IMR-90 (cell line): ENCODE results near the gene CORO7. TPM values are rescaled to one million over a fixed set of nuclear protein-coding genes. Genes with fewer than 3 reads are reported as not detected.
A peak's percentile ranks its signal among the peaks of the same experiment; 100 is the strongest.

Source experiments
- ATAC-seq: fragments of 200-7000 bp; cut with Tn5 transposase; 2 replicates; pipeline ENCODE4 v1.9.1; 2020; ENCODE audit warnings: low read depth, mild to moderate bottlenecking, moderate library complexity
- BruUV-seq: library from RNA; stranded (reverse); fragments of 400-500 nt; replicated peaks from 2 replicates; lab custom pipeline; 2021; lab: Mats Ljungman, UMichigan
- CTCF ChIA-PET: fragments of 300-600 bp; formaldehyde crosslinking; extraction: SDS; loops from one replicate; lab custom pipeline; 2021; ENCODE audit warnings: antibody characterized with exemption; lab: Yijun Ruan, JAX
- POLR2A ChIA-PET: fragments of 300-600 bp; sonication (Branson Sonifier 250); formaldehyde crosslinking; loops from one replicate; lab custom pipeline; 2022; ENCODE audit warnings: antibody characterized with exemption; ENCODE audit not compliant: unreplicated experiment; lab: Charles Lee
- DNase-seq: peaks from one replicate; pipeline ENCODE4 v3.0.0; 2013
- H2AFZ ChIP-seq: replicated peaks from 2 replicates; pipeline ENCODE3; 2013; ENCODE audit warnings: low read length, mild to moderate bottlenecking; ENCODE audit not compliant: poor library complexity
- H2AK5ac ChIP-seq: 2 replicates; pipeline ENCODE4 v1.6.1; 2013; ENCODE audit warnings: low read depth, low read length, inconsistent platforms
- H2AK9ac ChIP-seq: replicated peaks from 2 replicates; pipeline ENCODE3; 2013; ENCODE audit warnings: mild to moderate bottlenecking, low read depth, low read length, moderate library complexity; ENCODE audit not compliant: poor library complexity
- H2BK120ac ChIP-seq: 2 replicates; pipeline ENCODE4 v1.6.1; 2013; ENCODE audit warnings: low read depth, low read length, inconsistent platforms
- H2BK15ac ChIP-seq: 3 replicates; pipeline ENCODE4 v1.6.1; 2013; ENCODE audit warnings: low read depth, low read length, inconsistent platforms
- H2BK20ac ChIP-seq: 2 replicates; pipeline ENCODE4 v1.6.1; 2013; ENCODE audit warnings: low read depth, mild to moderate bottlenecking, inconsistent platforms, low read length, moderate library complexity
- H2BK5ac ChIP-seq: 2 replicates; pipeline ENCODE4 v1.6.1; 2013; ENCODE audit warnings: mild to moderate bottlenecking, low read depth, low read length, inconsistent platforms; ENCODE audit not compliant: poor library complexity, severe bottlenecking
- H3K14ac ChIP-seq: replicated peaks from 2 replicates; pipeline ENCODE4 v1.6.1; 2013; ENCODE audit warnings: low read depth, low read length, inconsistent platforms
- H3K18ac ChIP-seq: 2 replicates; pipeline ENCODE4 v1.6.1; 2013; ENCODE audit warnings: low read depth, low read length, control low read depth
- H3K23ac ChIP-seq: 2 replicates; pipeline ENCODE4 v1.6.1; 2013; ENCODE audit warnings: low read depth, low read length, inconsistent platforms
- H3K27ac ChIP-seq: 2 replicates; pipeline ENCODE4 v1.5.1; 2013; ENCODE audit warnings: mild to moderate bottlenecking, control low read depth, low read length; ENCODE audit not compliant: insufficient read depth
- H3K27me3 ChIP-seq: 2 replicates; pipeline ENCODE4 v1.6.1; 2013; ENCODE audit warnings: low read length; ENCODE audit not compliant: control insufficient read depth, insufficient read depth
- H3K36me3 ChIP-seq: 2 replicates; pipeline ENCODE4 v1.6.1; 2013; ENCODE audit warnings: low read length, mixed read lengths; ENCODE audit not compliant: control insufficient read depth, insufficient read depth
- H3K4ac ChIP-seq: 2 replicates; pipeline ENCODE4 v1.6.1; 2013; ENCODE audit warnings: low read depth, low read length, inconsistent platforms
- H3K4me1 ChIP-seq: 2 replicates; pipeline ENCODE4 v1.6.1; 2013; ENCODE audit warnings: low read length, mixed read lengths; ENCODE audit not compliant: control insufficient read depth, insufficient read depth
- H3K4me2 ChIP-seq: 2 replicates; pipeline ENCODE4 v1.6.1; 2013; ENCODE audit warnings: low read depth, mild to moderate bottlenecking, control low read depth, low read length, moderate library complexity
- H3K4me3 ChIP-seq: 2 replicates; pipeline ENCODE4 v1.5.1; 2013; ENCODE audit warnings: low read depth, mild to moderate bottlenecking, control low read depth, low read length, moderate library complexity; ENCODE audit not compliant: insufficient read depth
- H3K56ac ChIP-seq: 2 replicates; pipeline ENCODE4 v1.6.1; 2013; ENCODE audit warnings: low read length, inconsistent platforms; ENCODE audit not compliant: insufficient read depth; ENCODE audit errors: extremely low read depth
- H3K79me1 ChIP-seq, 2 experiments: 2 replicates each; pipeline ENCODE4 v1.6.1; 2013; ENCODE audit warnings: low read length in 2 of 2, inconsistent platforms in 1 of 2, low read depth in 1 of 2
- H3K9ac ChIP-seq: 2 replicates; pipeline ENCODE4 v1.6.1; 2013; ENCODE audit warnings: low read depth, low read length, control low read depth
- H3K9me1 ChIP-seq: 2 replicates; pipeline ENCODE4 v1.6.1; 2013; ENCODE audit warnings: low read length, inconsistent platforms; ENCODE audit not compliant: insufficient read depth
- H3K9me3 ChIP-seq: 2 replicates; pipeline ENCODE4 v1.6.1; 2013; ENCODE audit warnings: low read length; ENCODE audit not compliant: control insufficient read depth, insufficient read depth
- H4K20me1 ChIP-seq: 2 replicates; pipeline ENCODE4 v1.6.1; 2013; ENCODE audit warnings: low read length, inconsistent platforms; ENCODE audit not compliant: insufficient read depth
- H4K5ac ChIP-seq: 2 replicates; pipeline ENCODE4 v1.6.1; 2013; ENCODE audit warnings: mild to moderate bottlenecking, low read depth, low read length, control low read depth
- H4K8ac ChIP-seq, 2 experiments: 2 replicates each; pipeline ENCODE4 v1.6.1; 2013; ENCODE audit warnings: low read depth in 2 of 2, low read length in 2 of 2, control low read depth in 1 of 2, inconsistent platforms in 1 of 2
- H4K91ac ChIP-seq: 2 replicates; pipeline ENCODE4 v1.6.1; 2013; ENCODE audit warnings: low read depth, low read length, inconsistent platforms; ENCODE audit not compliant: insufficient read depth
- MAZ ChIP-seq: IDR thresholded peaks from 2 replicates; pipeline ENCODE4 v1.6.1; 2012; ENCODE audit warnings: low read depth, mild to moderate bottlenecking, low read length, improper control_type of control experiment, moderate library complexity, borderline replicate concordance
- RAD21 ChIP-seq: IDR thresholded peaks from 2 replicates; pipeline ENCODE4 v1.6.1; 2012; ENCODE audit warnings: low read length, improper control_type of control experiment
- RCOR1 ChIP-seq: IDR thresholded peaks from 2 replicates; pipeline ENCODE4 v1.6.1; 2012; ENCODE audit warnings: mild to moderate bottlenecking, low read length, improper control_type of control experiment; ENCODE audit not compliant: insufficient replicate concordance
- WGBS, 2 experiments: methylation state at CpG; one replicate each; pipeline versions ENCODE4 v1.1.5 to v1.1.7; 2013; ENCODE audit warnings: missing lambda C conversion rate in 2 of 2; ENCODE audit not compliant: insufficient read length in 1 of 2; ENCODE audit errors: extremely low coverage in 2 of 2; 5-methylcytosine and 5-hydroxymethylcytosine counted together
- dilution Hi-C: fragments of 300-500 bp; cut with HindIII; formaldehyde crosslinking; loops from one replicate; pipeline ENCODE4 v1.14.3; 2018; ENCODE audit warnings: low sequenced_read_pairs; ENCODE audit not compliant: unreplicated experiment
- in situ Hi-C: fragments of 300-500 bp; cut with MboI; formaldehyde crosslinking; loops from 3 replicates; pipeline ENCODE4 v1.14.3; 2019; ENCODE audit warnings: low sequenced_read_pairs, inconsistent platforms, mixed read lengths
- intact Hi-C: fragments of 100-400 bp; cut with micrococcal nuclease; formaldehyde crosslinking; loops from 2 replicates; pipeline ENCODE4 v1.10.0; 2022
- polyA plus RNA-seq, 3 experiments: library from polyadenylated mRNA; depleted of rRNA; stranded (reverse); fragments of >200 nt; gene quantifications; 2 replicates each; pipeline ENCODE4 v1.2.3, GENCODE V29; 2012; ENCODE audit warnings: low replicate concordance in 1 of 3
- total RNA-seq: library from RNA; depleted of rRNA; stranded (reverse); fragments of >200 nt; gene quantifications from 2 replicates; pipeline ENCODE4 v1.2.3, GENCODE V29; 2012

Gene CORO7
- total and polyA plus RNA-seq, 2 of the 4 experiments (the other 2 are of a cell fraction), result 6.3 to 26.7 TPM

GRCh38 chr16:4316108-4316863, 100.1 kb downstream of the CORO7 start:
- POLR2A ChIA-PET, result interaction anchor here (1.0 to 1.1 kb wide), 2 partner anchors 10 to 26 kb away, joined by 3 read pairs; no protein-coding TSS in a partner anchor
- H3K56ac ChIP-seq, result no peak overlapping the region
- peak overlapping the region; percentile 76 for H3K4me2 ChIP-seq
- intact Hi-C loops, result loop anchor here (5.0 kb wide), 1 partner anchor 44 kb away; the partner anchor contains the start of gene TFAP4
- H2AFZ ChIP-seq, result peak overlapping the region; percentile 85
- H2BK120ac ChIP-seq, result 0 out of 2 replicates have a peak overlapping the region, but pooled peaks have one; percentile 46
- CTCF ChIA-PET, result interaction anchor here (0.7 kb wide), 1 partner anchor 553 kb away, joined by 4 read pairs; no protein-coding TSS in a partner anchor
- peak overlapping the region; percentile 55 for H3K27ac ChIP-seq
- H2BK5ac ChIP-seq, result peak overlapping the region; percentile 45
- no peaks in the 10 kb centered on the region for H3K27me3 ChIP-seq
- H3K4ac ChIP-seq, result peak overlapping the region; percentile 75
- no peak overlapping the region for H2BK15ac ChIP-seq
- H2BK20ac ChIP-seq, result no peak overlapping the region
- in situ Hi-C loops, result no loop called here
- no peaks in the 10 kb centered on the region for H3K36me3 ChIP-seq
- peak overlapping the region; percentile 97 for H2AK9ac ChIP-seq
- H4K91ac ChIP-seq, result peak overlapping the region; percentile 61
- H3K9ac ChIP-seq, result peak overlapping the region; percentile 68
- H3K9me3 ChIP-seq, result no peaks in the 10 kb centered on the region
- peaks cover 49% of the 10 kb centered on the region for H4K20me1 ChIP-seq
- H4K8ac ChIP-seq, result no peak overlapping the region; a peak in 1 of 4 replicates
- H3K9me1 ChIP-seq, result peaks cover 11% of the 10 kb centered on the region
- WGBS, 2 experiments, result no CpG with 5 or more reads among the region's 93 CpGs
- H3K18ac ChIP-seq, result no peak overlapping the region
- peaks cover 6 to 52% of the 10 kb centered on the region in 2 experiments; a peak in 3 of 4 replicates for H3K79me1 ChIP-seq
- ATAC-seq (peak; percentile 5), DNase-seq (no peak)
- dilution Hi-C loops, result no loop called here
- H3K14ac ChIP-seq, result peak overlapping the region; percentile 76; the same call in 1 of the 2 replicates
- H4K5ac ChIP-seq, result no peak overlapping the region
- peak overlapping the region; percentile 59; the same call in 1 of the 2 replicates for H3K23ac ChIP-seq
- H3K4me1 ChIP-seq, result peaks cover 22% of the 10 kb centered on the region
- H3K4me3 ChIP-seq, result peak overlapping the region; percentile 74
- TF ChIP-seq MAZ, result peak; percentile 58; the same call in 1 of the 2 replicates
- peak; percentile 16; the same call in 1 of the 2 replicates for TF ChIP-seq RAD21
- TF ChIP-seq RCOR1, result no peak
- 0 out of 2 replicates have a peak overlapping the region, but pooled peaks have one; percentile 60 for H2AK5ac ChIP-seq
- BruUV-seq, result no TSS peak
